Neural cell (in vitro differentiated cells): ENCODE data around the gene CCDC12. TPM values are rescaled to one million over a fixed set of nuclear protein-coding genes. Genes with fewer than 3 reads are reported as not detected.

Source experiments
- H2AFZ ChIP-seq: fragments of 200-600, 300-800 bp; sonication (generic), shearing (Covaris generic); 2 replicates; pipeline ENCODE4 v1.6.0; 2014; ENCODE audit warnings: low read depth, mild to moderate bottlenecking, antibody characterized with exemption, low read length, moderate library complexity
- H3F3A ChIP-seq: fragments of 200-600 bp; shearing (Covaris generic); 2 replicates; pipeline ENCODE4 v1.6.1; 2016; ENCODE audit warnings: mild to moderate bottlenecking, moderate library complexity, mixed read lengths, antibody characterized with exemption, low read length; ENCODE audit not compliant: insufficient read depth, poor library complexity, severe bottlenecking
- H3K27ac ChIP-seq: fragments of 200-600, 300-800 bp; sonication (generic), shearing (Covaris generic); 2 replicates; pipeline ENCODE4 v1.5.1; 2014; ENCODE audit warnings: mild to moderate bottlenecking, low read length, moderate library complexity
- H3K27me3 ChIP-seq: fragments of 300-800, 200-600 bp; sonication (generic), shearing (Covaris generic); 2 replicates; pipeline ENCODE4 v1.6.0; 2014; ENCODE audit warnings: mild to moderate bottlenecking, low read depth, low read length, moderate library complexity; ENCODE audit not compliant: insufficient read depth
- H3K36me3 ChIP-seq: fragments of 300-800, 200-600 bp; sonication (generic), shearing (Covaris generic); 2 replicates; pipeline ENCODE4 v1.5.1; 2014; ENCODE audit warnings: mild to moderate bottlenecking, antibody characterized with exemption, low read length, moderate library complexity; ENCODE audit not compliant: insufficient read depth
- H3K4me2 ChIP-seq: fragments of 300-800, 200-600 bp; sonication (generic), shearing (Covaris generic); 2 replicates; pipeline ENCODE4 v1.6.0; 2014; ENCODE audit warnings: mild to moderate bottlenecking, low read length
- H3K4me3 ChIP-seq: fragments of 300-800, 200-600 bp; sonication (generic), shearing (Covaris generic); 2 replicates; pipeline ENCODE4 v1.5.1; 2014; ENCODE audit warnings: mild to moderate bottlenecking, low read length, moderate library complexity
- H3K79me2 ChIP-seq: fragments of 200-600 bp; shearing (Covaris generic); replicated peaks from 2 replicates; pipeline ENCODE4 v1.6.0; 2014; ENCODE audit warnings: mild to moderate bottlenecking, low read length, moderate library complexity; ENCODE audit not compliant: insufficient read depth
- H3K9ac ChIP-seq: fragments of 300-800, 200-600 bp; sonication (generic), shearing (Covaris generic); 2 replicates; pipeline ENCODE4 v1.6.1; 2016; ENCODE audit warnings: mild to moderate bottlenecking, low read length, mixed read lengths
- H3K9me2 ChIP-seq: fragments of 200-600 bp; shearing (Covaris generic); 2 replicates; pipeline ENCODE4 v1.6.1; 2016; ENCODE audit warnings: mild to moderate bottlenecking, low read length, mixed read lengths; ENCODE audit not compliant: insufficient read depth
- H3K9me3 ChIP-seq: fragments of 200-600, 300-800 bp; sonication (generic), shearing (Covaris generic); 2 replicates; pipeline ENCODE4 v1.6.1; 2016; ENCODE audit warnings: mild to moderate bottlenecking, mixed run types, low read length, moderate library complexity, mixed read lengths
- H4K20me1 ChIP-seq: fragments of 200-600 bp; shearing (Covaris generic); 2 replicates; pipeline ENCODE4 v1.6.1; 2016; ENCODE audit warnings: mild to moderate bottlenecking, mixed run types; ENCODE audit not compliant: insufficient read depth
- CTCF ChIP-seq: fragments of 450-650 bp; IDR thresholded peaks from 2 replicates; pipeline ENCODE4 v1.5.1; 2014; ENCODE audit warnings: antibody characterized with exemption, mild to moderate bottlenecking, moderate library complexity; ENCODE audit not compliant: poor library complexity, severe bottlenecking
- EP300 ChIP-seq: fragments of 450-650 bp; conservative IDR thresholded peaks from 2 replicates; pipeline ENCODE4 v1.6.1; 2014; ENCODE audit warnings: antibody characterized with exemption, mild to moderate bottlenecking, moderate library complexity; ENCODE audit not compliant: poor library complexity, severe bottlenecking
- EZH2 ChIP-seq: fragments of 200-600, 300-800 bp; shearing (Covaris generic), sonication (generic); IDR thresholded peaks from 2 replicates; pipeline ENCODE4 v1.6.1; 2014; ENCODE audit warnings: antibody characterized with exemption, low read length, borderline replicate concordance, mild to moderate bottlenecking; ENCODE audit not compliant: insufficient read depth, poor library complexity, severe bottlenecking
- MXI1 ChIP-seq: fragments of 450-650 bp; conservative IDR thresholded peaks from 2 replicates; pipeline ENCODE4 v1.6.1; 2014; ENCODE audit warnings: antibody characterized with exemption, mild to moderate bottlenecking; ENCODE audit not compliant: poor library complexity, severe bottlenecking
- POLR2AphosphoS5 ChIP-seq: IDR thresholded peaks from 2 replicates; pipeline ENCODE4 v1.6.1; 2012
- RAD21 ChIP-seq: fragments of 450-650 bp; conservative IDR thresholded peaks from 2 replicates; pipeline ENCODE4 v1.6.1; 2014; ENCODE audit warnings: antibody characterized with exemption, mild to moderate bottlenecking, moderate library complexity
- REST ChIP-seq: IDR thresholded peaks from 2 replicates; pipeline ENCODE4 v1.6.1; 2012; ENCODE audit warnings: borderline replicate concordance
- SMC3 ChIP-seq: fragments of 450-650 bp; conservative IDR thresholded peaks from 2 replicates; pipeline ENCODE4 v1.6.1; 2014; ENCODE audit warnings: antibody characterized with exemption, mild to moderate bottlenecking, moderate library complexity; ENCODE audit not compliant: poor library complexity
- TAF1 ChIP-seq: IDR thresholded peaks from 2 replicates; pipeline ENCODE4 v1.6.1; 2012; ENCODE audit warnings: low read depth
- polyA plus RNA-seq: library from polyadenylated mRNA; depleted of rRNA; stranded (reverse); fragments of >200 nt; gene quantifications from 2 replicates; pipeline ENCODE4 v1.2.3, GENCODE V29; 2014

Gene CCDC12
- polyA plus RNA-seq, 1 donor from 2014 or later, result 46.4 TPM

- no peaks in the 10 kb centered on the region for H3F3A ChIP-seq
Observed at GRCh38 chr3:46962427-46962826, 14.1 kb downstream of the CCDC12 start.

GRCh38 chr3:46960835-46961234 lies 15.7 kb downstream of the CCDC12 start:
- H3K27me3 ChIP-seq, result no peaks in the 10 kb centered on the region
- no peak overlapping the region for H3K27ac ChIP-seq

More at GRCh38 chr3:46962427-46962826, 14.1 kb downstream of the CCDC12 start:
- Histone ChIP-seq H4K20me1 (no peaks in the 10 kb centered on the region), H3K9ac (no peak overlapping the region), H3K9me2 (no peaks in the 10 kb centered on the region), H3K36me3 (peaks cover 3% of the 10 kb centered on the region), H3K27me3 (no peaks in the 10 kb centered on the region), H3K27ac (no peak overlapping the region), H3K4me3 (no peak overlapping the region), H3K4me2 (no peak overlapping the region), H3K79me2 (peaks cover 47% of the 10 kb centered on the region), H3K9me3 (no peaks in the 10 kb centered on the region), H2AFZ (no peak overlapping the region)
- TF ChIP-seq REST, result no peak
- TF ChIP-seq EZH2, result no peak
- TF ChIP-seq SMC3, result no peak
- no peak for TF ChIP-seq POLR2AphosphoS5
- TF ChIP-seq TAF1, result no peak
- no peak for TF ChIP-seq CTCF
- no peak for TF ChIP-seq MXI1
- no peak for TF ChIP-seq RAD21
- TF ChIP-seq EP300, result no peak

More at GRCh38 chr3:46960835-46961234, 15.7 kb downstream of the CCDC12 start:
- Histone ChIP-seq H4K20me1 (no peaks in the 10 kb centered on the region), H2AFZ (no peak overlapping the region), H3K36me3 (peaks cover 3% of the 10 kb centered on the region), H3K4me2 (no peak overlapping the region), H3K79me2 (peaks cover 38% of the 10 kb centered on the region), H3K4me3 (no peak overlapping the region), H3F3A (no peaks in the 10 kb centered on the region), H3K9ac (no peak overlapping the region), H3K9me3 (no peaks in the 10 kb centered on the region), H3K9me2 (no peaks in the 10 kb centered on the region)
- TF ChIP-seq SMC3, result no peak
